GM18951 (cell line): ENCODE data around the gene COBL.

ENCODE experiments used
- POLR2A ChIP-seq: IDR thresholded peaks from 4 replicates; pipeline ENCODE4 v1.6.1; 2011; ENCODE audit warnings: mild to moderate bottlenecking; ENCODE audit not compliant: insufficient read length, insufficient read depth; ENCODE audit errors: extremely low read depth
- in situ Hi-C: fragments of 300-500 bp; cut with MboI; formaldehyde crosslinking; loops from one replicate; pipeline ENCODE4 v1.12.0; 2022; ENCODE audit warnings: low sequenced_read_pairs, mixed read lengths, inconsistent platforms; ENCODE audit not compliant: unreplicated experiment

Gene COBL

GRCh38 chr7:51259766-51260165 is 56.8 kb downstream of the COBL start:
- in situ Hi-C loops, result no loop called here
- no peak for TF ChIP-seq POLR2A

DNA sequence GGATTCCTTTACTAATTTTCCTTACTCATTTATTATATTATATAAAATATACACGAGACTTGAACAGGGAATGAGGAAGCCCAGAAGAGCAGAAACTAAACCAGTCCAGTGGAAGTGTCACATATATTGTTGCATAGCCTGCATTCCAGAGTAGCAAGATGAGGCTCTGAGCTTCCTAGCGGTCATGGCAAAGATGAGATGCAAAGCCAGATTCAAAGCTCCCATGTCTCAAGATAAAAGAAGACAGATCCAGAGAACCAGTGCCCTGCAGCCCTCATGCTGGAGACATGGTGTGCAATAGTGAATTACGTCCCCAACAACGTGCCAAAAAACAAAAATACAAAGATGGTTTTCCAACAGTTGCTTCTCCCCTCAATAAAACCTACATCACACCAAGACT is 59.7 kb downstream of the COBL start:
- no peak for TF ChIP-seq POLR2A
- in situ Hi-C loops, result no loop called here

GRCh38 chr7:51256209-51256781 is 60.3 kb downstream of the COBL start:
- in situ Hi-C loops, result no loop called here
- no peak for TF ChIP-seq POLR2A

DNA sequence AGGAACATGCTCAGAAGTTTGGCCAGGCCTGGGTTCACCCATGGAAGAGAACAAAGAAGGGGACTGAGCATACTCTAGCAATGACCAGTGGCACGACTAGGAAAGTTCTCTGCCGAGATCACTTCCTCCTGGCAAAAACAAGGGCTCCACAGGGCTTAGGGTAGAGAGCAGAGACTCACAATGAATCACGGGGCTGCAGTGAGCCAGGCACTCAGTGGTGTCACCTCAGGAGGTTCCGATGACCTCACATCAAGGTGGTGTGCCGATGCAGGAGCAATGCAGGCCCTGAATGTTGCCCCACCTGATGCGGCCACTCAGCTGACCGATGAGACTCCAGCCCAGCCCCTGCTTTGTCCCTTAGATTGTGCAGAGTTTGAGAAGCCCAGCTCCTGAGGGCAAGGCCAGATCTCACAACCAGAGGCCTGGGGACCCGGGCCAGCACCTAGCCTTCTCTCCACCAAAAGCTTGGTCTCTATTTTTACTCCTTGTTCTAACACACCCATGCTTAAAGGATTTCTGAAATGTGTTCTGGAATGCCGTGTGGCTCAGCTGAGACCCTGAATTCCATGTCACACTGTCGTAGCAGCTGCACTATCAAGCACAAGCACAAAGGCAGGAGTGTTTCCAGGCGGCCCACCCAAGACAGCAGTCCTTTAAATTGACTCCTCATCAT is 60.9 kb downstream of the COBL start:
- TF ChIP-seq POLR2A, result no peak
- in situ Hi-C loops, result no loop called here

DNA sequence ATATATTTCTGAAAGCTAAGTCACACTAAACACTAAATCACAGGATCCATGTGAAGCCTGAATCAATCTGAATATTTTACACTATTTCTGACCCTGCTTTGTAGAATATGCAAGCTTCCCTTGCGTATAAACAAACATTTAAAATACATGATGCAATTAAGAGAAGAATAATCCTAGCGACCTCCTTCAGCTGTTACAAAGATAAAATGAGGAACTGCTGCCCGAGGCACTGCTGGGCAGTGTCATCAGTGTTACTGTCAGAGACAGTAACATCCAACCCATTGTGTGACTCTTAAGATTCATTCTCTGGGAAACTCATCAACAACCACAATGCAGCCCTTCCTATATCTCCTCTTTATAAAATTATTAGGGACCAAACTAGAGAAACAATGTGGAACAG is 61.6 kb downstream of the COBL start:
- in situ Hi-C loops, result no loop called here
- no peak for TF ChIP-seq POLR2A

- in situ Hi-C loops, result no loop called here
- no peak for TF ChIP-seq POLR2A
Observed at GRCh38 chr7:51253157-51253556, 63.5 kb downstream of the COBL start.

GRCh38 chr7:51251290-51251689 is 65.3 kb downstream of the COBL start:
- in situ Hi-C loops, result no loop called here
- no peak for TF ChIP-seq POLR2A

DNA sequence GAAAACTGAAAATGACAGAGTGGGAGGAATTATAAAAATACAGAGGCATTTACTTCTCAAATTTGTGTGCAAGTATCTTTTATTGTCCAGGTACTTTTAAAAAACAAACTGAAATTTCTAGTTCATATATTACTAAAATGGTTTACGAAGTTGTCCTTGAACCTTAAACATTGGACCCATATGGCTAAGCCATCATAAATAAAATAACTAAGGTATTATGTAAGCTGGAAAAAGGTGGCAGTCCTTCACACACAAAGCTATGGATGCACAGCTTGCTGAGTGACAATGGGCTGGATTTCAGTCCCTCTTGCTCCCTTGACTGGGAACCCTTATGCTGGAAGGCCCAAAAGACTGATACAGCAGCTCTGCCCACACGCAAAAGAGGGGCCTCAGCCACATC is 66.1 kb downstream of the COBL start:
- in situ Hi-C loops, result no loop called here
- TF ChIP-seq POLR2A, result no peak

DNA sequence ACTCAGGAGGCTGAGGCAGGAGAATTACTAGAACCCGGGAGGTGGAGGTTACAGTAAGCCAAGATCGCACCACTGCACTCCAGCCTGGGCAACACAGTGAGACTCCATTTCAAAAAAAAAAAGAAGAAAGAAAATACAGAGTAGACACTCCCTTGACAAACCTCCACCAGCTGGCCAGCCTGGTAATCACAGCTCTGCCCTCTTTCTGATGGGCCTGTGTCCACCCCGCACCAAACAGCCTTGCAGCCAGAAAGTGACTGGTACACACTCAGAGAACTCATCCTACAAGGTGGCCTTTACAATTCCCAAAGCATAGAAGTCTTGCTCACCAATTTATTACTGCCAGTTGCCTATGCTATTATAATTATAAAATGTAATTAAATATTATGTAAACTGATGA is 66.6 kb downstream of the COBL start:
- TF ChIP-seq POLR2A, result no peak
- in situ Hi-C loops, result no loop called here

DNA sequence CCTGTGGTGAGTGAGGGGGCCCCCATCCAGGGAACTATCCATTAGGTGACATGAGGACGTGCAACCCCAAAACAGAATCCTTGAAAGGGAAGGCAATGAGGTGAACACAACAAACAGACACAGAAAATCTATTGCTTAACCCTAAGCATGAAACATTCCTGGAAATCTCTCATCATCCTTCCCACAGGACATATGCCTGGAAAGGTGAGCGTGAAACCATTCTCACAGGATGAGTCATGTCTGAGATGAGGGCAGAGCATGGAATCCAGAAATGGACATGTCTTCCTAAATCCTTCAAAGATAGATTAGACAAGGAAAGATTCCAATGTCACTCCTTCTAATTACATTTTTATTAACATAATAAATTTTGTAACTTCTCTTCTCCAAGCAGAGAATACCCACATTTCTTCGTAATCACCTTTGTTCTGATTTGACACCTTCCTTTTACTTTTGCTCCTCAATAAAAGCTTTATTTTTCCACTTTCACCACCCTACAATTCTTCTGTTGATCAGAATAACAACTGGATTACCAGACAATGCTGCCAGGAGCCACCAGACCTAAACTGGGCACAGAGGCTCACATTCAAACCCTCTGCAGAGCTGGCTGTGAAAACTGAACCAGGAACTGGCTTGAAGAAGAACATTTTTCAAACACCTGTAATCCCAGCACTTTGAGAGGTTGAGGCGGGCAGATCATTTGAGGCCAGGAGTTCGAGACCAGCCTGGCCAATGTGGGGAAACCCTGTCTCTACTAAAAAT is 67.2 kb downstream of the COBL start:
- no peak for TF ChIP-seq POLR2A
- in situ Hi-C loops, result no loop called here

- in situ Hi-C loops, result no loop called here
- no peak for TF ChIP-seq POLR2A
Observed at GRCh38 chr7:51246258-51247245, 70.1 kb downstream of the COBL start.

GRCh38 chr7:51244885-51245284 is 71.7 kb downstream of the COBL start:
- in situ Hi-C loops, result no loop called here
- no peak for TF ChIP-seq POLR2A

GRCh38 chr7:51244053-51244452 is 72.6 kb downstream of the COBL start:
- in situ Hi-C loops, result no loop called here
- TF ChIP-seq POLR2A, result no peak
